GM12878 (cell line): ENCODE data around the gene TYR.

Source experiments
- CHD2 ChIP-seq: IDR thresholded peaks from 2 replicates; pipeline ENCODE4 v1.6.1; 2011; ENCODE audit warnings: low read depth, low read length, improper control_type of control experiment, borderline replicate concordance
- EP300 ChIP-seq, 2 experiments: fragments of 150-350 bp in 1 of 2; IDR thresholded peaks; 2 replicates each; pipeline ENCODE4 v1.6.1; 2011 to 2012; ENCODE audit warnings: low read depth in 2 of 2, low read length in 2 of 2, borderline replicate concordance in 1 of 2, improper control_type of control experiment in 1 of 2, inconsistent platforms in 1 of 2; ENCODE audit not compliant: control insufficient read depth in 1 of 2
- EZH2 ChIP-seq: IDR thresholded peaks from 2 replicates; pipeline ENCODE4 v1.6.1; 2012; ENCODE audit warnings: low read depth, mild to moderate bottlenecking, control low read depth, inconsistent platforms, low read length, borderline replicate concordance; ENCODE audit not compliant: control insufficient read depth
- HDAC2 ChIP-seq: fragments of 200-600 bp; sonication (generic); IDR thresholded peaks from 2 replicates; pipeline ENCODE4 v1.6.1; 2017
- MXI1 ChIP-seq: fragments of 150-350 bp; IDR thresholded peaks from 2 replicates; pipeline ENCODE4 v1.6.1; 2011; ENCODE audit warnings: low read depth, mild to moderate bottlenecking, inconsistent platforms, low read length, improper control_type of control experiment
- MYC ChIP-seq: IDR thresholded peaks from 2 replicates; pipeline ENCODE4 v1.6.1; 2011; ENCODE audit warnings: mild to moderate bottlenecking, low read length, moderate library complexity, inconsistent platforms; ENCODE audit not compliant: insufficient read depth, insufficient replicate concordance, insufficient read length, severe bottlenecking
- POLR2A ChIP-seq: IDR thresholded peaks from 2 replicates; pipeline ENCODE4 v1.6.1; 2011; ENCODE audit warnings: low read depth, mild to moderate bottlenecking, low read length
- POLR2AphosphoS5 ChIP-seq: IDR thresholded peaks from 2 replicates; pipeline ENCODE4 v1.6.1; 2011; ENCODE audit warnings: mild to moderate bottlenecking, low read length, inconsistent platforms
- RFX5 ChIP-seq: IDR thresholded peaks from 2 replicates; pipeline ENCODE4 v1.6.1; 2011; ENCODE audit warnings: low read depth, low read length, improper control_type of control experiment
- YY1 ChIP-seq: IDR thresholded peaks from 2 replicates; pipeline ENCODE4 v1.6.1; 2011; ENCODE audit warnings: low read depth, mild to moderate bottlenecking, low read length
- TF ChIP-seq, protein P1 (sequence below), 3 experiments: IDR thresholded peaks in 2 of 3; conservative IDR thresholded peaks in 1 of 3; 2 replicates each; pipeline ENCODE4 v1.5.1; 2011; ENCODE audit warnings: low read depth in 3 of 3, low read length in 3 of 3, mild to moderate bottlenecking in 3 of 3, control low read depth in 2 of 3, moderate library complexity in 2 of 3, inconsistent platforms in 1 of 3, mixed read lengths in 1 of 3; ENCODE audit not compliant: control insufficient read depth in 2 of 3, insufficient read depth in 1 of 3; ENCODE audit errors: extremely low read depth in 1 of 3
- TF ChIP-seq, protein P2 (sequence below): fragments of 450-650 bp; formaldehyde crosslinking; IDR thresholded peaks from 2 replicates; pipeline ENCODE4 v1.4.0; 2020; ENCODE audit warnings: mild to moderate bottlenecking, moderate library complexity
- TF ChIP-seq, protein P3 (sequence below): fragments of 450-650 bp; IDR thresholded peaks from 2 replicates; pipeline ENCODE4 v1.6.1; 2014; ENCODE audit warnings: mild to moderate bottlenecking

DNA sequence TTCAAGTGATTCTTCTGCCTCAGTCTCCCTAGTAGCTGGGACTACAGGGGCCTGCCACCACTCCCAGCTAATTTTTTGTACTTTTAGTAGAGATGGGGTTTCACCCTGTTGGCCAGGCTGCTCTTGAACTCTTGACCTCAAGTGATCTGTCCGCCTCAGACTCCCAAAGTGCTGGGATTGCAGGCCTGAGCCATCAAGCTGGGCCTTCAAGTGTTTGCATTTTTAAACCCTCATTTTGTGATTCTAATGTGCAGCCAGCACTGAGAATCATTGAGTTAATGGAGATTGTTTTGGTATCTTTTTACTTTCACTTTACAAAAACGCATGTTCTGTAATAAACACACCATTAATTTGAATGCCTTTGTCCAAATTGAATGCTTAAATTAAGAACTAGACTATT lies 3.4 kb downstream of the TYR start:
- TF ChIP-seq EP300 (IDR thresholded peaks at IDR 0.05; ENCODE audit: borderline replicate concordance in 1 of 2, control insufficient read depth in 1 of 2, low read depth in 2 of 2, low read length in 2 of 2), result no peak
- TF ChIP-seq, protein P1, sequence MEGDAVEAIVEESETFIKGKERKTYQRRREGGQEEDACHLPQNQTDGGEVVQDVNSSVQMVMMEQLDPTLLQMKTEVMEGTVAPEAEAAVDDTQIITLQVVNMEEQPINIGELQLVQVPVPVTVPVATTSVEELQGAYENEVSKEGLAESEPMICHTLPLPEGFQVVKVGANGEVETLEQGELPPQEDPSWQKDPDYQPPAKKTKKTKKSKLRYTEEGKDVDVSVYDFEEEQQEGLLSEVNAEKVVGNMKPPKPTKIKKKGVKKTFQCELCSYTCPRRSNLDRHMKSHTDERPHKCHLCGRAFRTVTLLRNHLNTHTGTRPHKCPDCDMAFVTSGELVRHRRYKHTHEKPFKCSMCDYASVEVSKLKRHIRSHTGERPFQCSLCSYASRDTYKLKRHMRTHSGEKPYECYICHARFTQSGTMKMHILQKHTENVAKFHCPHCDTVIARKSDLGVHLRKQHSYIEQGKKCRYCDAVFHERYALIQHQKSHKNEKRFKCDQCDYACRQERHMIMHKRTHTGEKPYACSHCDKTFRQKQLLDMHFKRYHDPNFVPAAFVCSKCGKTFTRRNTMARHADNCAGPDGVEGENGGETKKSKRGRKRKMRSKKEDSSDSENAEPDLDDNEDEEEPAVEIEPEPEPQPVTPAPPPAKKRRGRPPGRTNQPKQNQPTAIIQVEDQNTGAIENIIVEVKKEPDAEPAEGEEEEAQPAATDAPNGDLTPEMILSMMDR (IDR thresholded peaks at IDR 0.05 in 2 of 3, conservative IDR thresholded peaks at IDR 0.05 in 1 of 3; ENCODE audit: control insufficient read depth in 2 of 3, extremely low read depth in 1 of 3, insufficient read depth in 1 of 3, low read depth in 3 of 3, low read length in 3 of 3), result no peak
- TF ChIP-seq EZH2, result no peak
- no peak for TF ChIP-seq POLR2AphosphoS5
- no peak for TF ChIP-seq YY1
- no peak for TF ChIP-seq CHD2
- no peak for TF ChIP-seq POLR2A
- no peak for TF ChIP-seq MXI1
- no peak for TF ChIP-seq HDAC2
- TF ChIP-seq, protein P2, sequence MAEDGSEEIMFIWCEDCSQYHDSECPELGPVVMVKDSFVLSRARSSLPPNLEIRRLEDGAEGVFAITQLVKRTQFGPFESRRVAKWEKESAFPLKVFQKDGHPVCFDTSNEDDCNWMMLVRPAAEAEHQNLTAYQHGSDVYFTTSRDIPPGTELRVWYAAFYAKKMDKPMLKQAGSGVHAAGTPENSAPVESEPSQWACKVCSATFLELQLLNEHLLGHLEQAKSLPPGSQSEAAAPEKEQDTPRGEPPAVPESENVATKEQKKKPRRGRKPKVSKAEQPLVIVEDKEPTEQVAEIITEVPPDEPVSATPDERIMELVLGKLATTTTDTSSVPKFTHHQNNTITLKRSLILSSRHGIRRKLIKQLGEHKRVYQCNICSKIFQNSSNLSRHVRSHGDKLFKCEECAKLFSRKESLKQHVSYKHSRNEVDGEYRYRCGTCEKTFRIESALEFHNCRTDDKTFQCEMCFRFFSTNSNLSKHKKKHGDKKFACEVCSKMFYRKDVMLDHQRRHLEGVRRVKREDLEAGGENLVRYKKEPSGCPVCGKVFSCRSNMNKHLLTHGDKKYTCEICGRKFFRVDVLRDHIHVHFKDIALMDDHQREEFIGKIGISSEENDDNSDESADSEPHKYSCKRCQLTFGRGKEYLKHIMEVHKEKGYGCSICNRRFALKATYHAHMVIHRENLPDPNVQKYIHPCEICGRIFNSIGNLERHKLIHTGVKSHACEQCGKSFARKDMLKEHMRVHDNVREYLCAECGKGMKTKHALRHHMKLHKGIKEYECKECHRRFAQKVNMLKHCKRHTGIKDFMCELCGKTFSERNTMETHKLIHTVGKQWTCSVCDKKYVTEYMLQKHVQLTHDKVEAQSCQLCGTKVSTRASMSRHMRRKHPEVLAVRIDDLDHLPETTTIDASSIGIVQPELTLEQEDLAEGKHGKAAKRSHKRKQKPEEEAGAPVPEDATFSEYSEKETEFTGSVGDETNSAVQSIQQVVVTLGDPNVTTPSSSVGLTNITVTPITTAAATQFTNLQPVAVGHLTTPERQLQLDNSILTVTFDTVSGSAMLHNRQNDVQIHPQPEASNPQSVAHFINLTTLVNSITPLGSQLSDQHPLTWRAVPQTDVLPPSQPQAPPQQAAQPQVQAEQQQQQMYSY, result no peak
- TF ChIP-seq RFX5, result no peak
- TF ChIP-seq, protein P3, sequence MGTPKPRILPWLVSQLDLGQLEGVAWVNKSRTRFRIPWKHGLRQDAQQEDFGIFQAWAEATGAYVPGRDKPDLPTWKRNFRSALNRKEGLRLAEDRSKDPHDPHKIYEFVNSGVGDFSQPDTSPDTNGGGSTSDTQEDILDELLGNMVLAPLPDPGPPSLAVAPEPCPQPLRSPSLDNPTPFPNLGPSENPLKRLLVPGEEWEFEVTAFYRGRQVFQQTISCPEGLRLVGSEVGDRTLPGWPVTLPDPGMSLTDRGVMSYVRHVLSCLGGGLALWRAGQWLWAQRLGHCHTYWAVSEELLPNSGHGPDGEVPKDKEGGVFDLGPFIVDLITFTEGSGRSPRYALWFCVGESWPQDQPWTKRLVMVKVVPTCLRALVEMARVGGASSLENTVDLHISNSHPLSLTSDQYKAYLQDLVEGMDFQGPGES, result no peak
- no peak for TF ChIP-seq MYC
